Neural cell (in vitro differentiated cells): ENCODE data around the gene SMAD4. TPM values are rescaled to one million over a fixed set of nuclear protein-coding genes. Genes with fewer than 3 reads are reported as not detected.

Source experiments
- H2AFZ ChIP-seq: fragments of 200-600, 300-800 bp; sonication (generic), shearing (Covaris generic); 2 replicates; pipeline ENCODE4 v1.6.0; 2014; ENCODE audit warnings: low read depth, mild to moderate bottlenecking, antibody characterized with exemption, low read length, moderate library complexity
- H3F3A ChIP-seq: fragments of 200-600 bp; shearing (Covaris generic); 2 replicates; pipeline ENCODE4 v1.6.1; 2016; ENCODE audit warnings: mild to moderate bottlenecking, moderate library complexity, mixed read lengths, antibody characterized with exemption, low read length; ENCODE audit not compliant: insufficient read depth, poor library complexity, severe bottlenecking
- H3K27ac ChIP-seq: fragments of 200-600, 300-800 bp; sonication (generic), shearing (Covaris generic); 2 replicates; pipeline ENCODE4 v1.5.1; 2014; ENCODE audit warnings: mild to moderate bottlenecking, low read length, moderate library complexity
- H3K27me3 ChIP-seq: fragments of 300-800, 200-600 bp; sonication (generic), shearing (Covaris generic); 2 replicates; pipeline ENCODE4 v1.6.0; 2014; ENCODE audit warnings: mild to moderate bottlenecking, low read depth, low read length, moderate library complexity; ENCODE audit not compliant: insufficient read depth
- H3K36me3 ChIP-seq: fragments of 300-800, 200-600 bp; sonication (generic), shearing (Covaris generic); 2 replicates; pipeline ENCODE4 v1.5.1; 2014; ENCODE audit warnings: mild to moderate bottlenecking, antibody characterized with exemption, low read length, moderate library complexity; ENCODE audit not compliant: insufficient read depth
- H3K4me2 ChIP-seq: fragments of 300-800, 200-600 bp; sonication (generic), shearing (Covaris generic); 2 replicates; pipeline ENCODE4 v1.6.0; 2014; ENCODE audit warnings: mild to moderate bottlenecking, low read length
- H3K4me3 ChIP-seq: fragments of 300-800, 200-600 bp; sonication (generic), shearing (Covaris generic); 2 replicates; pipeline ENCODE4 v1.5.1; 2014; ENCODE audit warnings: mild to moderate bottlenecking, low read length, moderate library complexity
- H3K79me2 ChIP-seq: fragments of 200-600 bp; shearing (Covaris generic); replicated peaks from 2 replicates; pipeline ENCODE4 v1.6.0; 2014; ENCODE audit warnings: mild to moderate bottlenecking, low read length, moderate library complexity; ENCODE audit not compliant: insufficient read depth
- H3K9ac ChIP-seq: fragments of 300-800, 200-600 bp; sonication (generic), shearing (Covaris generic); 2 replicates; pipeline ENCODE4 v1.6.1; 2016; ENCODE audit warnings: mild to moderate bottlenecking, low read length, mixed read lengths
- H3K9me2 ChIP-seq: fragments of 200-600 bp; shearing (Covaris generic); 2 replicates; pipeline ENCODE4 v1.6.1; 2016; ENCODE audit warnings: mild to moderate bottlenecking, low read length, mixed read lengths; ENCODE audit not compliant: insufficient read depth
- H3K9me3 ChIP-seq: fragments of 200-600, 300-800 bp; sonication (generic), shearing (Covaris generic); 2 replicates; pipeline ENCODE4 v1.6.1; 2016; ENCODE audit warnings: mild to moderate bottlenecking, mixed run types, low read length, moderate library complexity, mixed read lengths
- H4K20me1 ChIP-seq: fragments of 200-600 bp; shearing (Covaris generic); 2 replicates; pipeline ENCODE4 v1.6.1; 2016; ENCODE audit warnings: mild to moderate bottlenecking, mixed run types; ENCODE audit not compliant: insufficient read depth
- CTCF ChIP-seq: fragments of 450-650 bp; IDR thresholded peaks from 2 replicates; pipeline ENCODE4 v1.5.1; 2014; ENCODE audit warnings: antibody characterized with exemption, mild to moderate bottlenecking, moderate library complexity; ENCODE audit not compliant: poor library complexity, severe bottlenecking
- EP300 ChIP-seq: fragments of 450-650 bp; conservative IDR thresholded peaks from 2 replicates; pipeline ENCODE4 v1.6.1; 2014; ENCODE audit warnings: antibody characterized with exemption, mild to moderate bottlenecking, moderate library complexity; ENCODE audit not compliant: poor library complexity, severe bottlenecking
- EZH2 ChIP-seq: fragments of 200-600, 300-800 bp; shearing (Covaris generic), sonication (generic); IDR thresholded peaks from 2 replicates; pipeline ENCODE4 v1.6.1; 2014; ENCODE audit warnings: antibody characterized with exemption, low read length, borderline replicate concordance, mild to moderate bottlenecking; ENCODE audit not compliant: insufficient read depth, poor library complexity, severe bottlenecking
- MXI1 ChIP-seq: fragments of 450-650 bp; conservative IDR thresholded peaks from 2 replicates; pipeline ENCODE4 v1.6.1; 2014; ENCODE audit warnings: antibody characterized with exemption, mild to moderate bottlenecking; ENCODE audit not compliant: poor library complexity, severe bottlenecking
- POLR2AphosphoS5 ChIP-seq: IDR thresholded peaks from 2 replicates; pipeline ENCODE4 v1.6.1; 2012
- RAD21 ChIP-seq: fragments of 450-650 bp; conservative IDR thresholded peaks from 2 replicates; pipeline ENCODE4 v1.6.1; 2014; ENCODE audit warnings: antibody characterized with exemption, mild to moderate bottlenecking, moderate library complexity
- REST ChIP-seq: IDR thresholded peaks from 2 replicates; pipeline ENCODE4 v1.6.1; 2012; ENCODE audit warnings: borderline replicate concordance
- SMC3 ChIP-seq: fragments of 450-650 bp; conservative IDR thresholded peaks from 2 replicates; pipeline ENCODE4 v1.6.1; 2014; ENCODE audit warnings: antibody characterized with exemption, mild to moderate bottlenecking, moderate library complexity; ENCODE audit not compliant: poor library complexity
- TAF1 ChIP-seq: IDR thresholded peaks from 2 replicates; pipeline ENCODE4 v1.6.1; 2012; ENCODE audit warnings: low read depth
- polyA plus RNA-seq: library from polyadenylated mRNA; depleted of rRNA; stranded (reverse); fragments of >200 nt; gene quantifications from 2 replicates; pipeline ENCODE4 v1.2.3, GENCODE V29; 2014

SMAD4 gene
- polyA plus RNA-seq, 1 donor from 2014 or later, result 40.2 TPM

- H3F3A ChIP-seq, result peaks cover 4% of the 10 kb centered on the region
- no peaks in the 10 kb centered on the region for H3K27me3 ChIP-seq
- peaks cover 78% of the 10 kb centered on the region for H3K79me2 ChIP-seq
- TF ChIP-seq RAD21, result no peak
- H3K27ac ChIP-seq, result no peak overlapping the region
- no peaks in the 10 kb centered on the region for H3K9me2 ChIP-seq
- H2AFZ ChIP-seq, result no peak overlapping the region
- H3K9ac ChIP-seq, result no peak overlapping the region
- no peak overlapping the region for H3K4me3 ChIP-seq
- no peaks in the 10 kb centered on the region for H3K36me3 ChIP-seq
- H3K9me3 ChIP-seq, result no peaks in the 10 kb centered on the region
- no peak overlapping the region for H3K4me2 ChIP-seq
- no peaks in the 10 kb centered on the region for H4K20me1 ChIP-seq
Observed at GRCh38 chr18:51044928-51045585, 15.0 kb downstream of the SMAD4 start.

GRCh38 chr18:51048190-51048589 lies 18.2 kb downstream of the SMAD4 start:
- Histone ChIP-seq H3K4me3 (no peak overlapping the region), H3K79me2 (peaks cover 54% of the 10 kb centered on the region), H3K9ac (no peak overlapping the region), H4K20me1 (no peaks in the 10 kb centered on the region), H3K27me3 (no peaks in the 10 kb centered on the region), H3K9me2 (no peaks in the 10 kb centered on the region), H3K36me3 (no peaks in the 10 kb centered on the region), H3K9me3 (no peaks in the 10 kb centered on the region), H3K27ac (no peak overlapping the region), H2AFZ (no peak overlapping the region), H3F3A (peaks cover 4% of the 10 kb centered on the region), H3K4me2 (no peak overlapping the region)
- TF ChIP-seq EP300, result no peak
- no peak for TF ChIP-seq MXI1
- no peak for TF ChIP-seq TAF1
- no peak for TF ChIP-seq RAD21
- TF ChIP-seq REST, result no peak
- TF ChIP-seq SMC3, result no peak
- no peak for TF ChIP-seq CTCF
- TF ChIP-seq POLR2AphosphoS5, result no peak
- no peak for TF ChIP-seq EZH2
